Umbilical cord (tissue), 2 donors: Measurements from ENCODE around the gene DNAJB2. TPM values are rescaled to one million over a fixed set of nuclear protein-coding genes. Genes with fewer than 3 reads are reported as not detected.
"Not testable (repeated sequence)": the region's sequence is repeated elsewhere in the genome, so short reads cannot be mapped to it uniquely, and the experiment has no call there.

Source experiments
- DNase-seq: peaks from one replicate; pipeline ENCODE4 v3.0.0-alpha.2; 2015; ENCODE audit warnings: low spot score
- total RNA-seq: library from RNA; depleted of rRNA; stranded (reverse); fragments of >200 nt; gene quantifications from one replicate; pipeline ENCODE4 v1.2.3, GENCODE V29; 2014; ENCODE audit warnings: low replicate concordance; ENCODE audit not compliant: insufficient read depth

DNAJB2 gene
- total RNA-seq, 1 donor from 2014 or later, result 45.0 TPM

- DNase-seq, result no peak
Observed at GRCh38 chr2:219285373-219285735, 6.2 kb downstream of the DNAJB2 start.

- peak; percentile 59 for DNase-seq
Observed at GRCh38 chr2:219285894-219286425, 6.8 kb downstream of the DNAJB2 start.

GRCh38 chr2:219286436-219287115 lies 7.4 kb downstream of the DNAJB2 start:
- no peak for DNase-seq

GRCh38 chr2:219287116-219287440 lies 7.9 kb downstream of the DNAJB2 start:
- DNase-seq, result not testable (repeated sequence)

GRCh38 chr2:219287580-219288265 lies 8.6 kb downstream of the DNAJB2 start:
- no peak for DNase-seq

- no peak for DNase-seq
Observed at GRCh38 chr2:219289195-219289536, 10.0 kb downstream of the DNAJB2 start.

GRCh38 chr2:219289537-219290361 lies 10.6 kb downstream of the DNAJB2 start:
- peak; percentile 91 for DNase-seq

- no peak for DNase-seq
Observed at GRCh38 chr2:219290381-219291171, 11.4 kb downstream of the DNAJB2 start.

GRCh38 chr2:219291394-219291793 lies 12.2 kb downstream of the DNAJB2 start:
- DNase-seq, result no peak

GRCh38 chr2:219291910-219292490 lies 12.8 kb downstream of the DNAJB2 start:
- no peak for DNase-seq

GRCh38 chr2:219292616-219293015 lies 13.4 kb downstream of the DNAJB2 start:
- no peak for DNase-seq

GRCh38 chr2:219293736-219294231 lies 14.6 kb downstream of the DNAJB2 start:
- no peak for DNase-seq

GRCh38 chr2:219294356-219295351 lies 15.5 kb downstream of the DNAJB2 start:
- DNase-seq, result peak; percentile 82

- no peak for DNase-seq
Observed at GRCh38 chr2:219296142-219296541, 17.0 kb downstream of the DNAJB2 start.

GRCh38 chr2:219296631-219297391 lies 17.6 kb downstream of the DNAJB2 start:
- no peak for DNase-seq

GRCh38 chr2:219297766-219298456 lies 18.7 kb downstream of the DNAJB2 start:
- no peak for DNase-seq

- peak; percentile 85 for DNase-seq
Observed at GRCh38 chr2:219298759-219299371, 19.7 kb downstream of the DNAJB2 start.

- no peak for DNase-seq
Observed at GRCh38 chr2:219299372-219299760, 20.2 kb downstream of the DNAJB2 start.
